Islet precursor cell (in vitro differentiated cells): ENCODE results near the gene SLC7A6OS.
"Not testable (repeated sequence)": the region's sequence is repeated elsewhere in the genome, so short reads cannot be mapped to it uniquely, and the experiment has no call there.

Experiments used
- DNase-seq: peaks from one replicate; pipeline ENCODE4 v3.0.0-alpha.2; 2018

Gene SLC7A6OS

GRCh38 chr16:68297908-68298307, 12.8 kb downstream of the SLC7A6OS start:
- no peak for DNase-seq

GRCh38 chr16:68296693-68297092, 14.1 kb downstream of the SLC7A6OS start:
- DNase-seq, result no peak

- no peak for DNase-seq
Measured at GRCh38 chr16:68296291-68296690, 14.5 kb downstream of the SLC7A6OS start.

- DNase-seq, result no peak
Measured at GRCh38 chr16:68292425-68292824, 18.3 kb downstream of the SLC7A6OS start.

- DNase-seq, result no peak
Measured at GRCh38 chr16:68291227-68291626, 19.5 kb downstream of the SLC7A6OS start.

GRCh38 chr16:68290450-68290849, 20.3 kb downstream of the SLC7A6OS start:
- no peak for DNase-seq

GRCh38 chr16:68289621-68290329, 21.0 kb downstream of the SLC7A6OS start:
- no peak for DNase-seq

- no peak for DNase-seq
Measured at GRCh38 chr16:68289202-68289601, 21.5 kb downstream of the SLC7A6OS start.

- DNase-seq, result not testable (repeated sequence)
Measured at GRCh38 chr16:68288796-68289195, 21.9 kb downstream of the SLC7A6OS start.

GRCh38 chr16:68288252-68288650, 22.5 kb downstream of the SLC7A6OS start:
- DNase-seq, result no peak

GRCh38 chr16:68287276-68288251, 23.2 kb downstream of the SLC7A6OS start:
- DNase-seq, result peak; percentile 71

- no peak for DNase-seq
Measured at GRCh38 chr16:68286153-68287074, 24.3 kb downstream of the SLC7A6OS start.

GRCh38 chr16:68285683-68286082, 25.1 kb downstream of the SLC7A6OS start:
- no peak for DNase-seq

- no peak for DNase-seq
Measured at GRCh38 chr16:68284847-68285246, 25.9 kb downstream of the SLC7A6OS start.

- no peak for DNase-seq
Measured at GRCh38 chr16:68283801-68284598, 26.7 kb downstream of the SLC7A6OS start.

- no peak for DNase-seq
Measured at GRCh38 chr16:68283346-68283745, 27.4 kb downstream of the SLC7A6OS start.

- no peak for DNase-seq
Measured at GRCh38 chr16:68282064-68282452, 28.7 kb downstream of the SLC7A6OS start.

GRCh38 chr16:68281368-68282063, 29.2 kb downstream of the SLC7A6OS start:
- DNase-seq, result no peak

GRCh38 chr16:68279726-68280558, 30.8 kb downstream of the SLC7A6OS start:
- DNase-seq, result no peak

GRCh38 chr16:68276223-68276622, 34.5 kb downstream of the SLC7A6OS start:
- DNase-seq, result no peak
